Measurements from ENCODE around the gene LANCL2.

Gene LANCL2

DNA sequence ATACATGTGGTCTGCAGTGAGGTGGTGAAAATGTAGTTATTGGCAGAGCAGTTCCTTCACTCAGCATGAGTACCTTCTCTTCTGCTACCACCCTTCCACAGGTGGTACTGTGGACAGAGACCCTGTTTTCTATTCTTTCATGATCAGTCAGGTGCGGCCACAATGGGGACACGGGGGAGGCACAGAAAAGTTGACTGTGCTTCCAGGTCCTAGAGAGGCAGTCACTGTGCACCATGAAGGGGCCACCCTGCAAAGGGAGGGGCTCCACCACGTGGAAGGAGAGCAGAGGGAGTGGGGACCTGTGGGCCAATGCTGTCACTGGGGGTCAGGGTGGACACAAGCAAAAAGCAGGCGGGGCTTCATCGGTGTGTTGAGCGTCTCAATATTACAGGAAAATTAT is 3.6 kb upstream of the LANCL2 start:
- DNase-seq (ENCODE audit: low read depth in 1 of 2, low spot score in 1 of 2) = no peak

DNA sequence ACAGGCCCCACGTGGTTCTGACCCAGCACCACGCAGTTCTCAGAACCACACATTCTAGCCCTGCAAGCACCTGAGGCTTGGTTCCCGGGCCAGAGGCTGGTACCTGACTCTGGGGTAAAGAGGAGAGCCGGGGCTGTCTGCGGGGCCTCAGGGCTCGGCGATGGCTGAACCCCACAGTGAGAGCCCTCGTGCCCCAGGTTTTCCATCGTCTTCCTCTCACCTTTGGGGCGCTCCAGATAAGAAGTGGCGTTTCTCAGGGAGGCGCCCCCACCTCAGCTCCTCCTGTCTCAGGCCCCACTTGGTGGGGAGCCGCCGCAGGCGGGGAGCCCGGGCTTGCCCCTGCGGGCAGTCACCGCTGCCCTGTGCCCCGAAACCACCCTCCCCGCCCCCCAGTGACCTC is 2.2 kb upstream of the LANCL2 start:
- DNase-seq (ENCODE audit: low read depth in 1 of 2, low spot score in 1 of 2) = no peak

DNA sequence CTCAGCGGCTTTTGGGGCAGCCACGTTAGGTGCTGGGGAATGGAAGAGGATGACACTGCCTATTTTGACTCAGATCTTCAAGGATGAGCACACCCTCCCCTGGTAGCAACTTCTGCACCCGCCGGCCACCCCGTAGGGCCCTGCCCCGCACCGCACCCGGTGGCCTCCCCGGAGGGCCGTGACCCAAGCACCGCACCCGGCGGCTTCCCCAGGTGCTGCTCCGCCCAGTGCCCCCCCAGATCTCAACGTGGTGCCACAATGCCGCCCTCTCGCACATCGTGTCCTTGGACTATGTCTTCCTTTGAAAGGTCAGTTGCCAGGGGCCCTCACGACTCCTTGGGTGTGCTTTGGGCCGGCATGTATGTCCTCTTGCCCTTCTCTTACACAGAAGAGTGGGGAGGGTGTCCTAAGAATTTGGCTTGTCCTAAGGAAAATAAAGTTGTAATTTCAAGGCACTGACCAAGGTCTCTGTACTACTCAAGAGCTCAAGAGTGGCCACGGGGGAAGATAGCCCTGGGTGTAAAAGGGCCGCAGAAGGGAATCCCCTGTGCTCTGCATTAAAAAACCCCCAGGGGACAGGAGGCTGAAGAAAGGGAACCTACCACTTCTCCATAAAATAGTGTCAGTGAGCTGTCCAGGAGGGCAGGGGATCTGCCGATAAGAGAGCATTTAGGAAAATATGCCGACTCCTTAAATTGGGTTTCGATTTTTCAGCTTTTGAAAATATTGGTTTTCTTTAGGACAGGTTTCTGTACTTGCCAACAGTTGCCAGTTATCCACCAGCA is 1.6 kb upstream of the LANCL2 start:
- DNase-seq (ENCODE audit: low read depth in 1 of 2, low spot score in 1 of 2) = no peak

DNA sequence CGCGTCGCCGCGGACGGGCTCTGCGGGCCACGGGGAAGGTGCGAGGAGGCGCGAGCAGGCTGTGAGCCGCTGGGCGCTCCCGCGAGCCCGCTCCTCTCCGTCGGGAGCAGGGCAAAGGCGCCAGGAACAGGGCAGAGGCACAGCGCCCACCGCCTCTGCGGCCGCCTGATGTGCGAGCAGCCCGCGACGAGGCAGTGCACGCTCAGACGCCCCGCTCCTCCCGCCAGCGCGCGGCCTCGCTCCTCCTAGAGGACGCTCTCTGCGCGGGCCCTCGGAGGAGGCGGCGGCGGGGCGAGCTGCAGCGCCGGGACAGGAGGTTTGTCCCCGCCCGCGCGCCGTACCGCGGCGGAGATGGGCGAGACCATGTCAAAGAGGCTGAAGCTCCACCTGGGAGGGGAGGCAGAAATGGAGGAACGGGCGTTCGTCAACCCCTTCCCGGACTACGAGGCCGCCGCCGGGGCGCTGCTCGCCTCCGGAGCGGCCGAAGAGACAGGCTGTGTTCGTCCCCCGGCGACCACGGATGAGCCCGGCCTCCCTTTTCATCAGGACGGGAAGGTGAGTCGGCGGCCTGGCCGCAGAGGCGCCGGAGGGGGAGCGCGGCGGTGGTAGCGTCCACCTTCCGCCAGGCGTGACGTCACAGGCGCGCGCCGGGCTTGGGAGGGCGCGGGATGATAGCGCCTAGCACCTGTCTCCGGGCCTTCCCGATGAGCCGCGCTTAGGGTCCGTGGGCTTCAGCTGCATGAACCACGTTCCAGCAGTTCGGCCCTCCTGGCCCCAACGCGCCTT is 731 bp downstream of the LANCL2 start:
- DNase-seq (ENCODE audit: low read depth in 1 of 2, low spot score in 1 of 2) = peak; percentile 89 to 95

DNA sequence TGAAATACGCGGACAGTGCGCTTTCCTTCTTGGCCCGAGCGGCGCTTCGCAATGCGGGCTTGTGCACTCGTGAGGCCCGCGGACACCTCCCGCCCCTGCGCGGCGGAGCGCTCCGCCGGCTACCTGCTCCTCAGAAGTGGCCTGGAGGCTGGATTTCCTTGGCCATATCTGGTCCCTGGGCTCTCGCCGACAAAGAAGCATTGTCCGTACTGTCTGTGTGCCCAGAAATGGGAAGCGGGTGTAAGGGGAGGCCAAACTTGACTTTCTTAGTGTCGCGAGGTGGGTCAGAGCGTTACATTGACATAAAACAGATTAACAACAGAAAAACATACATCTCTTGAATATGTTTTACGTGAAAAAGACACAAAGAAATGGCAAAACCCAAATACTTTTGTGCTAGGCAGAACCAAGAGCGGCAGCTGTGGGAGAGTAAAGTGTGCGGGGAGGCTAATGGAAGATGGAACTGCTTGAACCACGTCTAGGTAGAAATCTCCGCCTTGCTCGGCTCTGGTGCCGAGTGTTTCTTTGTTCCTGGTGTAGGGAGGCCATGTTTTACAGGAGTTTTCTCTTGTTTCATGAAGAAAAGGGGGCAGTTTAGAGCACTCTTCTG is 1.4 kb downstream of the LANCL2 start:
- DNase-seq (ENCODE audit: low read depth in 1 of 2, low spot score in 1 of 2) = peak in 1 of 2 donors; percentile 21

DNA sequence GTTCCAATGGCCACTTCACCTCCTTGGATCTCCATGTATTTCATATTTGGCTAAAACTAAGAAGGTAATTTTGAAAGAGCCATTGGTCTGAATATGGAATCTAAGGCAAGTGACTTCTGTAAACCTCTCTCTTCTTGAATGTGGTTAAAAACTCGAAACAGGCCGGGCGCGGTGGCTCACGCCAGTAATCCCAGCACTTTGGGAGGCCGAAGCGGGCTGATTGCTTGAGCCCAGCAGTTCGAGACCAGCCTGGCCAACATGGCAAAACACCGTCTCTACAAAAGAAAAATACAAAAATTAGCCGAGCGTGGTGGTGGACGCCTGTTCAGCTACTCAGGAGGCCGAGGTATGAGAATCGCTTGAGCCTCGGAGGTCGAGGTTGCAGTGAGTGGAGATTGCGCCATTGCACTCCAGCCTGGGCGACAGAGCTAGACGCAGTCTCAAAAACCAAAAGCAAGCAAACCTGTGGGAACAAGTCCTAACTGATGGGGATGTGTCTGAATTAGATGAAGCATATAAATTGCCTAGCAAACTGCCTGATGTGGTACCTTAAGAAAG is 2.2 kb downstream of the LANCL2 start:
- DNase-seq (ENCODE audit: low read depth in 1 of 2, low spot score in 1 of 2) = no peak

DNA sequence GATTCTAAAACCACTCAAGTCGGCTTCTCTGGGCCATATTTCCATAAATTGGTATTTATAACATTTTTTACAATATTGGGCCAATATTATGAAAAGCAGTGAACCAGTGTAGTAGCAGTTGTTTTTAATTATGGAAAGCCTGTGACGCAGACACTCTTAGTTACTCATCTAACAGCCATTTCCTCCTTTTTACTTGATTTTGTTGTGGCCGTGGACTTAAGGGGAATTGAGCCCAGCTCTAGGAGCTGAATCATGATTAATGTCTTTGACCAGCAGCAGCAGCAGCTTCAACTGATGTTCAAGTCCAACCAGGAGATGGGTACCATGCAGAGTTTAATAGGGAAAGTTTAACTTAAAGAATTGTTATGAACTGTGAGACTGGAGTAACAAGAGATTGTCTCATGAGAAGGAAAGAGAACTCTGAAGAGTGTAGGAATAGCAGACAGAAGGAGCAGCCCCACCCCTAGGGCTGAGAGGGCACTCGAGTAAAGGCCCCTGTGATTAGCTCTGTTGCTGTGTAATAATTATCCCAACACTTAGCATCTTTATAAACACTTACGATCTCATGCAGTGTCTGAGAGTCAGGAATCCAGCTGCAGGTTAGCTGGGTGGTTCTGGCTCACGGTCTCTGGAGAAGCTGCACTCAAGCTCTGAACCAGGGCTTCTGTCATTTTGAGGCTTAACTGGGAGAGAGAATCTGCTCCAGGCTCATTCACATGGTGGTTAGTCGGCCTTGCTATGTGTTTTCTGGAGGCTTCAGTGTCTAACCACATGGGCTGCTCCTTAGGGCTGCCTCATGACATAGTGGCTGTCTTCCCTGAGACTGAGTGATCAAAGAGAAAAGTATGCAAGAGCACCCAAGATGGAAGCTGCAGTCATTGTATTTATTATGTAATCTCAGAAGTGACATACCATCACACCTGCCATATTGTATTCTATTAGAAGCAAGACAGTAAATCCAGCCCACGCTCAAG is 4.6 kb downstream of the LANCL2 start:
- DNase-seq (ENCODE audit: low read depth in 1 of 2, low spot score in 1 of 2) = no peak

DNA sequence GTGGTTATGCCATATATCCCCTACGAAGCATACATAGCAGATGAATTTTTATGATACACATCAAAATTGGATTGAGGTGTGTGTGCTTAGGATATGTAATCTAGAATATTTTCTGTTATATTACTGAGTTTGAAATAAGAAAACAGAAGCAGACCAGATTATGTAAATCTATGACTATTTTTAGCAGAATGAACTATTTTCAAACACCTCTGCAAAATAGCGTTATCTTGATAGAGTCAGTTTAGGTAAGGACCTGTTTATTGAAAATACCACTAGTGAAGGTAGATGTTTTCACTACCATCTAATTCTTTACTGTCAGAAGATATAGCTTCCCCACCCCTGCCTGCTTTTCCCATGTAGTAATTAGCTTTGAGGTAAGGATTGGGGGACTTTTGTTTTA is 9.1 kb downstream of the LANCL2 start:
- no peak for DNase-seq (ENCODE audit: low read depth in 1 of 2, low spot score in 1 of 2)

DNA sequence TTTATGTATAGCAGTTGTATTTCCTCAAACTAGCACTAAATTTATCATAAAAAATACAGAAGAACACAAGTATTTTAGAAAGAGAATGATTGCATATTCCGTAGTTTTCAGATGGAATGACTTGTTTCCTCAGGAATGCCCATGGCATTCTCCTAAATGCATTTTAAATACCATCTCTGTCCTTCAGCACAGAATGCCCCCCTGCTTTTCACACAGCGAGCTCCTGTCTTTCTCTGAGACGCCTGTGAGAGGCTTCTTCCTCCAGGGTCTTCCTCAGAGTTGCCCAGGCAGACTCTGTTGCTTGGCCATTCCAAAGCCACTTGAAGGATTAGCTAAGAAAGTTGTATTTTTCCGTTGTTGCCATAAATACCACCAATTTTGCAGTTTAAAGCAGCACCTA is 10.1 kb downstream of the LANCL2 start:
- no peak for DNase-seq (ENCODE audit: low read depth in 1 of 2, low spot score in 1 of 2)

DNA sequence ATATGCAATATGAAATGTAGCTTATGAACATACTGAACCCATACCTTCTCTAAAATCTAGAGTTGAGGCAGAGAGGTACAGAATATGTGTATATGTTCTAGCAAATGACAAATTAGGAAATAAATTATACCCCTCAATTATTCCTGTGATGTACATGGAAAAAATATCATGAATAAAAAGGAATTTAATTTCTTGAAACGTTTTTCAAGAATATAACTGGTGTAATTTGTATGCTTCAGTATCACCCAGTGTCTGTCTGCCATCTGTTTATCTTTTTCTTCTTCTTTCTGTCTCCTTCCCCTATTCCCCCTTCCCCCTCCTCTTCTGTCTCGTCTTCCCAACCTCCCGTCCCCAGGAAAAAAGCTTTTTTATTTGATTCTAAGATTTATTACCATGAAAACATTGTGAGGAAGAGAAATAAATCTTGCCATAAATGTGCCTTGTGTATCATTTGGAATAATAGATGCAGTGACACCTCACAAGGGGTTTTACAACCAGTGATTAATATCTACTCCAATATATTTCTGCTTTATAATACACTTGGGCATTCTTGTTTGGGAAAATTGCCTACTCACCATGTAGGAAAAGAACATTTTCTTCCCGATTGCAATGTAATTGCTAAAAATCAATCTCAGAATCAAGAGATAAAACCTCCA is 12.2 kb downstream of the LANCL2 start:
- DNase-seq (ENCODE audit: low read depth in 1 of 2, low spot score in 1 of 2) = no peak

DNA sequence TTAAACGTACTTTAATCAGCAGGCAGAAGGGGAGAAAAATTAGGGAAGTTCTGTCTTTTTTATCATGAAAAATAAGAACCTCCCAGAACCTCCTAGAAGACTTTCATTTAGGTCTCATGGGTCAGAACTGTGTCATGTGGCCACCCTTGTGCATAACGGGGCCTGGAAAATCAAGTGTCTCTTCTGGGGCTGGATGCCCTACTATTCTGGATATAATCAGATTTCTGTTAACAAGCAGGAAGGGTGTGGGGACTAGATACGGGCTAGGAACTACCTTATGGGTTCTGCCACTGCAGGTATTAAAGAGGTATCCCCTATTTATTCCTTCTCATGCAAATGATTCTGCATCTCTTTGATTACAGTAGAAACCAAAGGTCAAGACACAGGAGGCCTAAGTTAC is 14.1 kb downstream of the LANCL2 start:
- DNase-seq (ENCODE audit: low read depth in 1 of 2, low spot score in 1 of 2) = no peak

DNA sequence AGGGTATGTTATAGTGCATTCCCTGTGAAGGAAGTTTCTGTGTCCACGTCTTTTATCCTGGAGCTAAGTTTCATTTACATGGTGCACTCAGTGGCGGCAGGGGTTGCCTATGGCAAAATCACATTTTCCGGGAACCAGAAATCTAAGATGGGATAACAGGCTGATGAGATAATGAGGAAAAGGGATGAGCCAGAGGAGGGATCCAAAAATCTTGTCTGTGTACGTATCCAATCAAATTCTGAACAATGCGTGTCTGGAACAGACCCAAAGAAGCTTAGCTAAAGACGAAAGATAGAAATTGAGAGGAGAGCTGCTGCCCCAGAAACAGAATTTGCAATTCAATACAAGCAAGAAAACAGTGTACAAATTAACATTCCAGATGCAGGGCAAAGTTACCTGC is 16.1 kb downstream of the LANCL2 start:
- no peak for DNase-seq (ENCODE audit: low read depth in 1 of 2, low spot score in 1 of 2)

DNA sequence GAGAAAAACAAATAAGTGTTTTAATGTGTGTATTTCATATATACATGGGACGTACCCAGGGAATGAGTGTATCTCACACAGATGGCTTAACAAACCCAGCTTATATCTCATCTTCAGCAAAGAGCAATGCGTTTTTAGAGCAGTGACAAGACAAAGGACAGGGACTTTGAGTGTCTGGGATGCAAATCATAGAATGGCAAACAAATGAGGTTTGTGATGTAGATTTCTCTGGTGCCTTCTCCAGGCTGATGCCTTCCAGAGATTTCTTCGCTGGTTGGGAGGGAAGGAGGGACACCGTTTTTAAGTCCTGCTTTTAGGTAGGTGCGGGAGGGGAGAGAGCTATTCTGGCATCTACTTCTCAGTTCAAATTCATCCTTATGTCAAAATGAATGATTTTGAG is 16.6 kb downstream of the LANCL2 start:
- no peak for DNase-seq (ENCODE audit: low read depth in 1 of 2, low spot score in 1 of 2)

DNA sequence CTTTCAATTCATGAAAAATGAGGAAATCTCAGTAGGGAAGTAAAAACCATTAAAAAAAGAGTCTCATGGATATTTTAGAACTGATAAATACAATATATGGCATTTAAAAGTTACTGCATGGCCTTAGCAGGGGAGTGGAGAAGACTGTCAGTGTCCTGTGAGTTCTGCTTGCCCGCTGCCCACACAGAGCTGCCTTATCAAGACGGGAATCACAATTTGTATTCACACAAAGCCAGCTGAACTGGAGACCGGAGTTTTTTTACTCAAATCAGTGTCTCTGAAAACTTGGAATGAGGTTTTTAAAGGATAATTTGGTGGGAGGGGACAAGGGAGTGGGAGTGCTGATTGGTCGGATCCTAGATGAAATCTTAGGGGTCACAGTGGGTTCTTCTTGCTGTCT is 17.1 kb downstream of the LANCL2 start:
- DNase-seq (ENCODE audit: low read depth in 1 of 2, low spot score in 1 of 2) = no peak

DNA sequence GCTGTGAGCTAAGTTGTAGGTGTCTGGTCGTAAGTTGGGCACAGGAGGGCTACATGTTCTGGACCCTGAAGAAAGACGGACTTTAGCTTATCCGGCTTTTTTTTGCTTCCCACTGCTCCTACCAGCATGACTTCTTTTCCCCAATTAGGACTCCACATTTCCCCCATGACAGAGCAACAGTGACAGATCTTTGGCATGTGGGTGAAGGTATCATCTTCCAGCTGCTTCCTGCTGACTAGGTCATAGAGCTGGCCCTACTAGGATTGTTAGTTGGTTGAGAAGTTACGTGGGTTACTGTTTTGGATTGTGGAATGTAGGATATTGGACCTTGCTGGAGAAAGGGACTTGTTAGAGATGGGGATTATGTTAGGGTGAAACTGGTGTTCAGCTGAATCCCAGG is 21.4 kb downstream of the LANCL2 start:
- DNase-seq (ENCODE audit: low read depth in 1 of 2, low spot score in 1 of 2) = no peak

DNA sequence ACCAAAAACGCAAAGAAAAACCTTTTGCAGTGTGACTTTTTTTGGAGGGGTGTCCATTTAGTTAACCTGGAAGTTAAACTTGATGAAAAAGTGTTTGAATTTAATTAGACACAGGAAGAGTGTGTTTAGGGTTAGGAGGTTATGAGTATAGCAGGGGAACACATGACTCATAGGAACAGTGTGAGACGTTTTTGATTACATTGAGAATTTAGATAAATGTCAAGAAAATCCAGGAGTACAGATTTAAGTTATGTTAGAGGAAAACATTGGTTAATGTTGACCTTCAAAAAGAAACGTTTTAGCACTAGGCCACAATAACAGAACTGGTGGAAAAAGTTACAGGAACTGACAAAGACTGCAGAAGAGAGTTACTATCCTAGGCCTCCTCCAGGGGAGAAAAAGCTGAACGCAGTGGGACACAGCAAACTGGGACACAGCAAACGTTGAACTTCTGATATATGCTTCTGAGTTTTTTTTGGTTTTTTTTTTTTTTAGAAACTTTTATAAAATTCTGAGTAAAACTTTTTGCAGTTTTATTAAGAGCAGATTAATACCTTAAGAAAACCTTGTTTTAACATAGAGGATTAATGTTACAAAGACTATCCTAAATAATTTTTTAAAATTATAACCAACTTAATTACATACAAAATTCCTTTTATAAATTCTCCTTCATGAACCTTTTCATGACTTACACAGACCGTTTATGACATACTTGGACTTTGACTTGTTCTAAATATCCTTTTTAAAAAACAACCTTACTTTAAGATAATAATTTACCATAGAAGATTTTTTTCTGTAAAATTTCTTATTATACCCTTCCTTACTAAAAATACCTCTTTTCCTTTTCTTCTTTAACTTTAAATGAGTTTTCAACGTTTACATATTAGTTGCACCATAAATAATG is 22.2 kb downstream of the LANCL2 start:
- DNase-seq (ENCODE audit: low read depth in 1 of 2, low spot score in 1 of 2) = no peak

DNA sequence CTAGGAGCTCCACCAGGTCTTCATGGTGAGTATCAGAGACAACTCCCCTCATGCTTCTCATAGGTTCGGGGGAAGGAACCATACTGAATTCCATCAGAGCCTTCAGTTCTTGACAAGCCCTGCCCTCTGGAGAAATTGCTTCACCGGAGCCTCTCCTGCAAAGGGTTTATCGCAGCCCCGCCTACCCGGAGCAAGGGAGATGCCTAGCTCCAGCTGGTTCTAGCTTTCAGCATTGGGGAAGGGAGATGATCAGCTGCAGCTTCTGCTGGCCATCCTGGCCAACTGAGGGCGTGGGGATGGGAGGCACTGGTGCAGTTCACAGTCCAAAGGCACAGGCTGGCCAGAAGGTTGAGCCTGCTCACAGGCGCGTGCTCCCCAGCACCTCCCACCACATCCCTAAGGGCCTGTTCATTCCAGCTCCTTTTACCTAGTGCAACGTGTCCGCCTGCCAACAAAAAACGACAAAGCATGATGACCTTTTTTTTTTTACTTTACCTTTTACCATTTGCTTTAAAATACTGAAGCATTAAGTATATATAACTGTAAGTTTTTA is 31.2 kb downstream of the LANCL2 start:
- no peak for DNase-seq (ENCODE audit: low read depth in 1 of 2, low spot score in 1 of 2)

DNA sequence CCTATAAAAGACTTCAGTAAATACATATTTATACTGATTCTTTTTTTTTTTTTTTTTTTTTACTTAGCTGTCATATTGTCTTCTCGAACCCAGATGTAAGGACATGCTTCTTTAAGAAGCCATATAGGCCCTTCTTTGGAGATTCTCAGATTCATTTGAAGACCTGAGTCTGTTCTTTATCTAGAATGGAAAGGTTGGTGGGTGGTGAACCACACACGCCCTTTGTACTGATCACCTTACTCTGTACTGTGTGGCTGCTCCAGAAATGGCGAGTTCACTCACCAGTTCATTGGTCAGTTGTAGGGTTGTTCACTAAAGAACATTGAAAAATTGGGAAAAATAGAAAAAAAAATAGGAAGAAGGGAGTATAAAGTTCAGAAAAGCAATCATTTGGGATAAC is 32.5 kb downstream of the LANCL2 start:
- no peak for DNase-seq (ENCODE audit: low read depth in 1 of 2, low spot score in 1 of 2)

DNA sequence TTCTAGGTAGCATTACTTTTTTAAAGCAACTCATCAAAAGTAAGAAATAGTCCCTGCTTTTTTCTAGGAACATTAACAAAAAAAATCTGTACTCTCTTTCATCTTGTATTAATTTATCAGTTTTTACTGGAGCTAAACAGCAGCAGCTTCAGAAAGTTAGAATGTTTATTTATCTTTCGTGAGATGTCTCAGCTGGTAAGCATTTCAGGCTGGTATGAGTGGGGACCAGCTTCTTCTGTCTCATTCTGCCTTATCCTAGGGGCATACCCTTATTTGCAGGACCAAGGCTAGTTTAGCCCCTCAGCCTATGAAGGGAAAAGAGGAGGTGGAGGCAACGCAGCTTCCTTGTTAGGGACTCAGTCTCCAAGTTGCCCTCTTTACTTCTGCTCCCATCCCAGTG is 35.1 kb downstream of the LANCL2 start:
- no peak for DNase-seq (ENCODE audit: low read depth in 1 of 2, low spot score in 1 of 2)
